HG03196 (cell line): ENCODE results near the gene BRD4.

ENCODE experiments used
- ATAC-seq: cut with Tn5 transposase; IDR thresholded peaks from one replicate; pipeline ENCODE4 v1.9.1; 2021; ENCODE audit not compliant: unreplicated experiment

BRD4 gene

DNA sequence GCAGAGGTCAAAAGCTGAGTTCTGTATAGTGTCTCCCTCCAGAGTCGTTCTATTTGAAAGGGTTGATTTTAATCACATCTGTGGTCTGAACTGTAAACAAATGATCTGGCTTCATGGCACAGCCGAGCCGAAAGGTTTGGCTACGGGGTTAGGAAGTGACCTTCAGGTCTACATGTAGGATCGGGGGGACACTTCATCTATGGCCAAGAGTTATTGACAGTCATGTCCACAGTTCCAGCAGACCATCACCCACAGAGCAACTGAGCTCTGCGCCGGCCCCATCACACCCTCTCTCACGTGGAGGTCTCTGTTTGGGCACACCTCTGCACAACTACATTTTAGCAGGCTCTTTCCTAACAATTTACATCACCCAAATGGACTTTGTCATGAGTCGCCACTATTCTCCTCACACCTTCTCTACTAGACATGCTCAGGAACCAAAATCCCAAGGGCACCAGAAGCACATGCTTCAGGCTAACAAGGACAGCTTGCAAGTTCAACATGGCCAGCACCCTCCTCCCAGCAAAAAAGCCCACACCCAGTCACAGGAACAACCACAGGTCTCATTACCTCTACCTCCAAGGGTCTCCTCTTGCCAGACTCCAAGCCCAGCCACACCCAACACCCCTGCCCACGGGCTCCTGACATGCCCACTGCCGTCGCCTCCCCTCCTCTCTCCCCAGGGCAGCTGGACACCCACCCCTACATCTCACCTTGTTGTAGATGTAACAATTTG is 64.0 kb downstream of the BRD4 start:
- no peak for ATAC-seq

DNA sequence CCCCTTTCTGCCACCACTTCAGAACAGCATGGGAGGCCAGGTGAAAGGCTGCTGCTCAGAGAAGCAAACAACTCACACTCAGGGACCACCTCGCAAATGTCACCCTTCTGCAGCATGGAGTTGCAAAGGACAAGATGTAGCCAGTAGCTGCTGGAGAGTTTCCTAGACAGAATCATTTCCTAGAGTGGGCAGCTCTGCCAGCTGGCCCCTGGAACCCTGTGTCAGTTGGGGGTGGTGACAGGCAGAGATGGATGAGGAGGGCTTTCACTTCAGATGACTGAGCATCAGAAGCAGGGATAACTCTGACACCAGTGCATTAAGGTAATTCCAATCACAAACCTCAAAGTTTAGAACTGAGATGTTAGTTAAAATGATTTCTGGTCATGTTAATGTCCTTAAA is 65.7 kb downstream of the BRD4 start:
- no peak for ATAC-seq

- ATAC-seq, result no peak
These were observed 66.5 kb downstream of the BRD4 start for GRCh38 chr19:15265850-15266248.

DNA sequence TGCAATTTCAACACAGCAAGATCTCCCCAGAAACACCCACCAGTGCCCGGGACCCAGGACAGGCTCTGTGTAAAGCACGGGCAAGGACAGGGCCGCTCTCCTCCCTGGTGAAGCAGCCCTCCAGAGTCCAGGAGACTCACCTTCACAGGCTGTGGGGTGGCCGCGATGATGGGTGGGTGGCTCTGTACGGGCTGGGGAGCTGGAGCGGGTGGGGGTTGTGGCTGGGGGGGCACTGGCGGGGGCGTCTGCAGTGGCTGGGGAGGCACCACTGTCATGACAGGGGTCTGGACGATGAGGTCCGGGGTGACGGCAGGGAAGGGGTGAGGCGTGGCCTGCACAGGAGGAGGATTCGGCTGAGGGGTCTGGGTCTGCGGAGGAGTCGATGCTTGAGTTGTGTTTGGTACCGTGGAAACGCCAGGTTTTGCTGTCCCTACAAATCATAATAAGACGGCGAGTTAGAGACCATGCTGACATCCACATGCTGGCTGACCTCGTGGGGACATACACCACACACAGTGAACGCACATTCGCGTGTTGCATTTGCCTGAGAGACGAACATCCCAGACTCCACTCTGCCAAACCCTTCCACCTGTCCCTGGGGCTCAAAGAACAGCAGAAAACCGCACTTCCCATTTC is 67.0 kb downstream of the BRD4 start:
- no peak for ATAC-seq

DNA sequence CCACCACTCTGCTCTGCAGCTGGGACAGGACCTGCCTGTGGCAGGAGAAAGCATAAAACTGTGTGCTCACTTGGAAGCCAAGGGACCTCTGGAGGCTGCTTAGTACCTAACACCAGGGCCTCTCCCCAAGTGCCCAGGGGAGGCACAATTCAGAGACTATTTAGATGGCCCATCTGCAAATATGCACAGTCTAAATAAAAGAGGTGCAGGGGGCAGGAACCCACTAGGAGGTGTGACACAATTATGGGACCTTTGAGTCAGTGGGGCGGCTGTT is 67.5 kb downstream of the BRD4 start:
- ATAC-seq, result no peak

- ATAC-seq, result no peak
These were observed 68.0 kb downstream of the BRD4 start for GRCh38 chr19:15264061-15264932.

GRCh38 chr19:15263361-15263985 is 68.9 kb downstream of the BRD4 start:
- no peak for ATAC-seq

DNA sequence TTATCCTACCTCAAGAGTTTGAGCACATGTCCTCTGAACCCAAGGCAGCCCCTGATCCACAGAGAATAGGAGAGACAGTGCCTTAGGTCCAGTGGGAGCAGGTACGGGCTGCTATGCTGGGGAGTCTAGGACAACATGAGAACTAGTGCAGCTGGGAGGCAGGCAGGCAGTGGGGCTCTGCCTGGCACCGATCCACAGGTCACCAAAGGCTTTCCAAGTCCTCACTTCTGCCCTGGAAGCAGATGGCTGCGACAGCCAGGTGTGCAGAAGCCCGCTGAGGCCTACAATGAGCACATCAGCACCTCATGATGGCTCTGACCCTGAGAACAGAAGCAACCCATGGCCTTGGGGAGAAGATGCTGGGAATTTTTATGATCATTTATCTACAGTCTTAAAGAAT is 70.3 kb downstream of the BRD4 start:
- ATAC-seq, result no peak

- no peak for ATAC-seq
These were observed 71.4 kb downstream of the BRD4 start for GRCh38 chr19:15260939-15261338.

- ATAC-seq, result no peak
These were observed 72.4 kb downstream of the BRD4 start for GRCh38 chr19:15259907-15260306.

DNA sequence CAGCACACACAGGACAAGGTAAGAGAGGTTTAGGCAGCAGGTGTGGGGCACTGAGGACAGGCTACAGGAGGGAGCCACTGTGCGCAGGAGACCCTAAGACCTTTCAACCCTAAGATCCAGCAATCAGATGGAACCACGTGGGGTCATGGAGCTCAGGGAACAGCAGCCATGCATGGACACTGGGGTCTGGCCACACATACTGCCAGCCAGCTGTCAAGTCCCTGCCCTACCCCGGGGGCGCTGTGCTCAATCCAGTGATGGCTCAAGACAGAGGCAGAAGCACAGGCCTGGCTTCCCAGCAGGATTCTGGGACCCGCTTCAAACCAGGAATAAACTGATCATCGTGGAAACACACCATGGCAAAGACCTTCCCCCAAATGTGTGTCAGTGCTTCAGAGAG is 74.6 kb downstream of the BRD4 start:
- ATAC-seq, result no peak

DNA sequence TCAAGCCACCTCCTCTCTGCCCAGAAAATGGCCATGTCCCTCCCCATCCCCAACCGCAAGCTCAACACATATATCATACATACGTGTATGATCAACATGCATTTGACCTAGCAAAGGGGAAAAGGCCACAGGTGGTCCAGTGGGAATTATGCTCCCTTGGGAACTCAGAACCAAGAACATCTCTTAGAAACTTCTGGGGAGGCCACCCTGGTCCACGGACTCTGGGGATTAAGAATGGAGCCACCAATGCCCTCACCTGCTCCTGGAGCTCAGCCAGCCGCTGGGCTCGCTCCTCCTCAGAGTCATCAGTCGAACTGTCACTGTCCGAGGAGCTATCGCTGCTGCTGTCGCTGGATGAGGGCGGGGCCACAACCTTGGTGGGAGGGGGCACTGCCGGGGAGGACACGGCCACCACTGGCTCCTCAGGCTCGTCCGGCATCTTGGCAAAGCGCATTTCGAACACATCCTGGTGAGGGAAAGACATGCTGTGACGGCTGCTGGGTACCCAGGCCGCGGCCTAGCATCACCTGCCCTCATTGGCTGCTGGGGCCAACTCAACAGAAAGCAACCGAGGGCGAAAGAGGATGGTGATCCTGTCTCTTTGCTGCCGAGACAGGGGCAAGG is 75.5 kb downstream of the BRD4 start:
- ATAC-seq, result no peak

- ATAC-seq, result no peak
These were observed 76.9 kb downstream of the BRD4 start for GRCh38 chr19:15255359-15255990.

GRCh38 chr19:15254547-15254946 is 77.8 kb downstream of the BRD4 start:
- ATAC-seq, result no peak

DNA sequence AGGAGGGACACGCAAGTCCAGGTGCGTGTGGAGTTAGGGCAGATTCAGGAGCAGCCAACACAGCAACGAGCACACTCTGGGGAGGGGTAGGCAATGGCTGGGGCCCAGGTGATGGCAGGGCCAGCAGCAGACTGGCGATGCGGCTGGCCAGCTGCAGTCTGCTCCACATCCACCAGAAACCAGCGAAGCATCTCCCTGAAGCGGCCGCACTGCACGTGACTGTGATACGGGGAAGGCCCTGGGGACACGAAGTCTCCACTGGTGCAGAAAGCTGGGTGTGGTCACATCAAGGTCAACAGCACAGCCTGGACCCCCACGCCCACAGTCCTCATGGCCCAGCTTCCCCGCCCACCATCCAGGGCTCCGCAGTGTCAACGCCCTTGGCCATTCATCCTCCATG is 78.8 kb downstream of the BRD4 start:
- ATAC-seq, result no peak

DNA sequence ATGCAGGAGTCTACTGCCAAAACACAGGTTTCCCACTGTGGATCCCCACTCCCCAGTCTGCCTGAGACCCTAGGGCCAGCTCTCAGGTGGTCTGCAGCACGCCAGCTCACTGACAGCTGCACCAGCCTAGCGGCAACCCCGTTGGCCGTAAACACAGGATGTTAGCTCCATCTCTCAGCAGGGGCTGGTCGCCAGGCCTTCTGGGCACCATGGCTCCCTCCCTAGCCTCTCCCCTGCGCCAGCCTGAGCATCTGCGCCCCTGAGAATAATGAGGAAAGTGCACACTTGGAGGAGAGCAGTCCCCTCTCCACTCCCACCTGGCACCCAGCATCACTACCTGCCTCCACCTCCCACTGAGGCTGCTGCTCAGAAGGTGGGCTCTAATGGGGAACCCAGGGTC is 79.3 kb downstream of the BRD4 start:
- no peak for ATAC-seq

GRCh38 chr19:15252398-15253018 is 79.8 kb downstream of the BRD4 start:
- no peak for ATAC-seq

DNA sequence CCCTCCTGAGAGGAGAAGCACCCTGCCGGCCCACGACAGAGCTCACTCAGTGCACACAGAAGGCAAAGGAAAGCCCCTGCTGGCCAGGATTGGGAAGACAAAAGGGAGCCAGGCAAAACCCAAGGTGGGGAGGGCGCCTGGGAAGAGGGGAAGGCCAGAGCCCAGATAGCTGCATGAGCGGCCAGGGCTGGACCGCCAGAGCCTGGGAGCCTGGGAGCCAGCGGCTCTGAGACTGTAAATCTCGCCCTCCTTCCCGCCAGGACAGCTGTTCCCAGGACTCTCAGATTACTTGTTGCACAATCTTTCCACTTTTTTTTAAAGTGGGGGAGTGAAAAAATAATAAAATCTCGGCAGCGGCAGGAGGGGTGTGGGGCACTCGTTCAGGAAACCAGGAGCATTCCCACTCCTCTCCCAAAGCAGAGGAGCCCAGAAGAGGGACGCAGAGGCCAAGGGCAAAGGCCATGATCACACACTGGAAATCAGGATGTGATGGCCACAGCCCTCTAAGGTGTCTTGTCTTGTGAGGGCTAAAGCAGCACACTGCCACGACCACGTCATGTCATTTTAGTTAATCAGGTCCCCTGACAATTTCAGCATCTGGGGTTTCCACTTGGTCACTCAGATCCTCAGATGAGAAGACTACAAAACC is 80.5 kb downstream of the BRD4 start:
- no peak for ATAC-seq

DNA sequence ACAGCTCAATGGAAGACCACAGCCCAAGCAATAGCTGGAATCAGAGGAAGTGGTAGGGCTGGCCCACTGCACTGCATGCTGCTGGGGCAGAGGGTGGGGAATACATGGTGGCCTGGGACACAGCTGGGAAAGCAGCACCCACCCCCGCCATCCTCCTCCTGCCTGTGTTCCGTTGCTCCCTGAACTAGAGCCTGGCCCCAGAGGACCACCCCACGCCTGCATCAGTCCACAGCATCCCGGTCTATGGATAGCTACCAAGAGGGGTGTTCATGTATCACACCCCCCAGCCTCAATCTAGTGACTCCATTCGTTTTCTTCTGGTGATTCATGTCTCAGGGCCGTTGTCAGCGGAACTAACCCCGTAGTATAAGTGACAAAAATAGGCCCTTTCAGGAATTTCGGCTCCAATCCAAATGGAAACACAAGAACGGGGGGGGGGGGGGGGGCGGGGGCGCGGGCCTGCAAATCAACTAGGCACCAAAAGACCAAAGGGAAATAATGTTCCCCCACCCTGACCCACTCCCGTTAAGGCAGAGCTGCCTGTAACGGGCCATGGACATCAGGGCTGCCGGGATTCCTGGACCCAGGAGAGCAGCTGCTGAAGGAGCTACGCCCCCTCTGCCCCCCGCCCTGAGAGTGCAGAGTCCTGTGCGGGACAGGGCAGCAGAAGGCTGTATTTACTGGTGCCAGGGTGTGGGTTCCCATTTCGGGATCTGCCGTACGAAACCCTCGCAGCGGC is 81.2 kb downstream of the BRD4 start:
- ATAC-seq, result no peak
